Smooth muscle cell of the brain vasculature (primary cell): ENCODE data around the gene VEGFC.

Experiments used
- DNase-seq: peaks from one replicate; pipeline ENCODE4 v3.0.0-alpha.2; 2012; ENCODE audit warnings: low read depth, low spot score

The VEGFC gene

GRCh38 chr4:176761872-176762271 is 30.9 kb downstream of the VEGFC start:
- no peak for DNase-seq

GRCh38 chr4:176760471-176760870 is 32.3 kb downstream of the VEGFC start:
- DNase-seq = no peak

GRCh38 chr4:176758731-176759130 is 34.0 kb downstream of the VEGFC start:
- no peak for DNase-seq

- DNase-seq = no peak
Measured at GRCh38 chr4:176758323-176758722, 34.4 kb downstream of the VEGFC start.

GRCh38 chr4:176755613-176756012 is 37.1 kb downstream of the VEGFC start:
- DNase-seq = no peak

- no peak for DNase-seq
Measured at GRCh38 chr4:176755001-176755400, 37.7 kb downstream of the VEGFC start.

GRCh38 chr4:176753049-176753448 is 39.7 kb downstream of the VEGFC start:
- DNase-seq = peak; percentile 93

- DNase-seq = no peak
Measured at GRCh38 chr4:176752191-176752749, 40.5 kb downstream of the VEGFC start.

- no peak for DNase-seq
Measured at GRCh38 chr4:176751061-176751460, 41.7 kb downstream of the VEGFC start.

GRCh38 chr4:176746846-176747245 is 45.9 kb downstream of the VEGFC start:
- DNase-seq = no peak

GRCh38 chr4:176745902-176746301 is 46.8 kb downstream of the VEGFC start:
- no peak for DNase-seq

GRCh38 chr4:176744091-176744490 is 48.6 kb downstream of the VEGFC start:
- no peak for DNase-seq

- no peak for DNase-seq
Measured at GRCh38 chr4:176742211-176742610, 50.5 kb downstream of the VEGFC start.

- no peak for DNase-seq
Measured at GRCh38 chr4:176741253-176741652, 51.5 kb downstream of the VEGFC start.

GRCh38 chr4:176735300-176735699 is 57.4 kb downstream of the VEGFC start:
- DNase-seq = no peak

GRCh38 chr4:176734461-176734860 is 58.3 kb downstream of the VEGFC start:
- no peak for DNase-seq

- DNase-seq = no peak
Measured at GRCh38 chr4:176729489-176729888, 63.2 kb downstream of the VEGFC start.

GRCh38 chr4:176726803-176727202 is 65.9 kb downstream of the VEGFC start:
- DNase-seq = peak; percentile 28

- DNase-seq = no peak
Measured at GRCh38 chr4:176721459-176721858, 71.3 kb downstream of the VEGFC start.

- no peak for DNase-seq
Measured at GRCh38 chr4:176718881-176719280, 73.8 kb downstream of the VEGFC start.

- no peak for DNase-seq
Measured at GRCh38 chr4:176717237-176717636, 75.5 kb downstream of the VEGFC start.

- no peak for DNase-seq
Measured at GRCh38 chr4:176709417-176709816, 83.3 kb downstream of the VEGFC start.

- DNase-seq = no peak
Measured at GRCh38 chr4:176708771-176709311, 83.9 kb downstream of the VEGFC start.

- no peak for DNase-seq
Measured at GRCh38 chr4:176690716-176691115, 102.0 kb downstream of the VEGFC start.
